ENCODE data around the gene SEC14L5.

SEC14L5 gene

GRCh38 chr16:4957720-4958509 lies at the start of gene SEC14L5:
SEC14L5 (plus strand) TSS chr16:4958330; CDS start chr16:4959324, 994 bp downstream.
- peak within 1 kb of the TSS; percentile 44 for H3K4me3 ChIP-seq (ENCODE audit: low read depth, low read length)

GRCh38 chr16:4908854-4909401 lies 49.2 kb upstream of the SEC14L5 start:
- no peak overlapping the region for H3K4me3 ChIP-seq (ENCODE audit: low read depth, low read length)

- H3K4me3 ChIP-seq (ENCODE audit: low read depth, low read length): no peak overlapping the region
Measured at GRCh38 chr16:4909825-4910224, 48.3 kb upstream of the SEC14L5 start.

GRCh38 chr16:4910828-4911227 lies 47.3 kb upstream of the SEC14L5 start:
- no peak overlapping the region for H3K4me3 ChIP-seq (ENCODE audit: low read depth, low read length)

GRCh38 chr16:4911970-4912386 lies 46.2 kb upstream of the SEC14L5 start:
- no peak overlapping the region for H3K4me3 ChIP-seq (ENCODE audit: low read depth, low read length)

GRCh38 chr16:4913130-4913773 lies 44.9 kb upstream of the SEC14L5 start:
- H3K4me3 ChIP-seq (ENCODE audit: low read depth, low read length): no peak overlapping the region

GRCh38 chr16:4913774-4914525 lies 44.2 kb upstream of the SEC14L5 start:
- H3K4me3 ChIP-seq (ENCODE audit: low read depth, low read length): no peak overlapping the region

- no peak overlapping the region for H3K4me3 ChIP-seq (ENCODE audit: low read depth, low read length)
Measured at GRCh38 chr16:4914528-4915225, 43.5 kb upstream of the SEC14L5 start.

GRCh38 chr16:4915226-4915761 lies 42.8 kb upstream of the SEC14L5 start:
- no peak overlapping the region for H3K4me3 ChIP-seq (ENCODE audit: low read depth, low read length)

- H3K4me3 ChIP-seq (ENCODE audit: low read depth, low read length): no peak overlapping the region
Measured at GRCh38 chr16:4917117-4917516, 41.0 kb upstream of the SEC14L5 start.

GRCh38 chr16:4918781-4919251 lies 39.3 kb upstream of the SEC14L5 start:
- no peak overlapping the region for H3K4me3 ChIP-seq (ENCODE audit: low read depth, low read length)

- no peak overlapping the region for H3K4me3 ChIP-seq (ENCODE audit: low read depth, low read length)
Measured at GRCh38 chr16:4920826-4921225, 37.3 kb upstream of the SEC14L5 start.

- no peak overlapping the region for H3K4me3 ChIP-seq (ENCODE audit: low read depth, low read length)
Measured at GRCh38 chr16:4922721-4923342, 35.3 kb upstream of the SEC14L5 start.

GRCh38 chr16:4923853-4924252 lies 34.3 kb upstream of the SEC14L5 start:
- H3K4me3 ChIP-seq (ENCODE audit: low read depth, low read length): no peak overlapping the region

- H3K4me3 ChIP-seq (ENCODE audit: low read depth, low read length): no peak overlapping the region
Measured at GRCh38 chr16:4924593-4925292, 33.4 kb upstream of the SEC14L5 start.

- no peak overlapping the region for H3K4me3 ChIP-seq (ENCODE audit: low read depth, low read length)
Measured at GRCh38 chr16:4925293-4925607, 32.9 kb upstream of the SEC14L5 start.

GRCh38 chr16:4925791-4926190 lies 32.3 kb upstream of the SEC14L5 start:
- H3K4me3 ChIP-seq (ENCODE audit: low read depth, low read length): no peak overlapping the region

GRCh38 chr16:4926928-4927327 lies 31.2 kb upstream of the SEC14L5 start:
- H3K4me3 ChIP-seq (ENCODE audit: low read depth, low read length): no peak overlapping the region

- no peak overlapping the region for H3K4me3 ChIP-seq (ENCODE audit: low read depth, low read length)
Measured at GRCh38 chr16:4927661-4928060, 30.5 kb upstream of the SEC14L5 start.
